Testis (tissue), 2 donors: ENCODE data around the gene SIPA1L3.
"Not testable (repeated sequence)": the region's sequence is repeated elsewhere in the genome, so short reads cannot be mapped to it uniquely, and the experiment has no call there.

Source experiments
- CTCF ChIP-seq, 3 experiments: fragments of 450-650 bp in 2 of 3; fragments of 200-600 bp in 1 of 3; sonication (generic) in 1 of 3; IDR thresholded peaks; one replicate each; pipeline ENCODE4 v1.5.1; 2016 to 2019; ENCODE audit warnings: antibody characterized with exemption in 3 of 3, mild to moderate bottlenecking in 2 of 3, moderate library complexity in 1 of 3
- POLR2A ChIP-seq: fragments of 450-650 bp; IDR thresholded peaks from one replicate; pipeline ENCODE4 v1.6.1; 2017; ENCODE audit warnings: antibody characterized with exemption, mild to moderate bottlenecking, moderate library complexity

GRCh38 chr19:38030001-38030400 is 123.0 kb downstream of the SIPA1L3 start:
- TF ChIP-seq CTCF (IDR thresholded peaks at IDR 0.05); POLR2A: not testable (repeated sequence)
